ENCODE measurements around the gene ADAM10. TPM values are rescaled to one million over a fixed set of nuclear protein-coding genes. Genes with fewer than 3 reads are reported as not detected.

Gene ADAM10
- total RNA-seq, 1 experiment from 2014 or later = 159 TPM

DNA sequence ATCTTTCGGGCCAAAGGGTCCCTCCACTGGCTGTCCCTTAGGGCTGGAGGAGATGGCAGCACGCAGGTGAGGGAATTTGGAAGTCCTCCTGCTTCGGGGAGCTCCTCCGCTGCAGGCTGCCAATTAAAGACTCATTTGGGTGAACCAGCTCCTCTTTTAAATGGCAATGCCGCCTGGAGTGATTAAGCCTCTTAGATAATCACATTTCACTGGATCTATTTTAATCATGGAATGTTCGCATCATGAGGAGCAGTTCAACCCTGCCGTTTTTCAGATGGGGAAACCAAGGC is 199.8 kb downstream of the ADAM10 start:
- H3K27ac ChIP-seq (ENCODE audit: insufficient read length, low read depth, low read length) = no peak overlapping the region

More for the DNA sequence above, 199.8 kb downstream of the ADAM10 start:
- no peaks in the 10 kb centered on the region for H3K4me1 ChIP-seq (ENCODE audit: insufficient read depth, low read length)
- Mint-ChIP-seq H3K36me3 (ENCODE audit: insufficient read depth in 1 of 3, low read depth in 3 of 3) (no peaks in the 10 kb centered on the region), H3K27ac (no peak overlapping the region; a peak in 1 of 7 replicates), H3K4me3 (no peak overlapping the region), H3K9me3 (no peaks in the 10 kb centered on the region), H3K27me3 (ENCODE audit: low read depth) (peaks cover 10% of the 10 kb centered on the region), H3K4me1 (peaks cover 28 to 39% of the 10 kb centered on the region in 2 experiments)
- TF ChIP-seq, protein P1, sequence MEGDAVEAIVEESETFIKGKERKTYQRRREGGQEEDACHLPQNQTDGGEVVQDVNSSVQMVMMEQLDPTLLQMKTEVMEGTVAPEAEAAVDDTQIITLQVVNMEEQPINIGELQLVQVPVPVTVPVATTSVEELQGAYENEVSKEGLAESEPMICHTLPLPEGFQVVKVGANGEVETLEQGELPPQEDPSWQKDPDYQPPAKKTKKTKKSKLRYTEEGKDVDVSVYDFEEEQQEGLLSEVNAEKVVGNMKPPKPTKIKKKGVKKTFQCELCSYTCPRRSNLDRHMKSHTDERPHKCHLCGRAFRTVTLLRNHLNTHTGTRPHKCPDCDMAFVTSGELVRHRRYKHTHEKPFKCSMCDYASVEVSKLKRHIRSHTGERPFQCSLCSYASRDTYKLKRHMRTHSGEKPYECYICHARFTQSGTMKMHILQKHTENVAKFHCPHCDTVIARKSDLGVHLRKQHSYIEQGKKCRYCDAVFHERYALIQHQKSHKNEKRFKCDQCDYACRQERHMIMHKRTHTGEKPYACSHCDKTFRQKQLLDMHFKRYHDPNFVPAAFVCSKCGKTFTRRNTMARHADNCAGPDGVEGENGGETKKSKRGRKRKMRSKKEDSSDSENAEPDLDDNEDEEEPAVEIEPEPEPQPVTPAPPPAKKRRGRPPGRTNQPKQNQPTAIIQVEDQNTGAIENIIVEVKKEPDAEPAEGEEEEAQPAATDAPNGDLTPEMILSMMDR (conservative IDR thresholded peaks at IDR 0.05) = no peak
- H3K4ac ChIP-seq (ENCODE audit: low read depth, low read length) = no peak overlapping the region
- no peak overlapping the region for H2BK15ac ChIP-seq (ENCODE audit: low read depth, low read length)
- no peak overlapping the region for H3K4me2 ChIP-seq (ENCODE audit: insufficient read depth, insufficient read length, low read length)
- H4K5ac ChIP-seq (ENCODE audit: insufficient read length, low read depth, low read length) = no peak overlapping the region
- no peaks in the 10 kb centered on the region for H3K79me1 ChIP-seq (ENCODE audit: insufficient read depth, low read depth, low read length, poor library complexity, severe bottlenecking)
- no peak overlapping the region for H3K14ac ChIP-seq (ENCODE audit: insufficient read depth, low read length)
- no peak overlapping the region for H3K18ac ChIP-seq (ENCODE audit: insufficient read length, low read depth, low read length)
- no peak overlapping the region for H2BK12ac ChIP-seq (ENCODE audit: insufficient read length, low read depth, low read length)
- H2AK5ac ChIP-seq (ENCODE audit: insufficient read length, low read length) = no peak overlapping the region
- H4K91ac ChIP-seq (ENCODE audit: insufficient read length, low read depth, low read length) = no peak overlapping the region
- H3K9me3 ChIP-seq (ENCODE audit: control insufficient read depth, low read depth, low read length) = no peaks in the 10 kb centered on the region
- H4K8ac ChIP-seq (replicated peaks; ENCODE audit: insufficient read length, low read depth, low read length) = no peak overlapping the region
- no peaks in the 10 kb centered on the region for H3K27me3 ChIP-seq (ENCODE audit: insufficient read depth, low read length)
- no peak overlapping the region for H3K23ac ChIP-seq (ENCODE audit: insufficient read length, low read depth, low read length)
- no CpG with 5 or more reads among the region's 7 CpGs for WGBS (ENCODE audit: extremely low coverage, insufficient read length, low lambda C conversion rate)
- no peak overlapping the region for H3K56ac ChIP-seq (ENCODE audit: insufficient read length, low read depth, low read length)
- H2AFZ ChIP-seq (ENCODE audit: low read length) = no peak overlapping the region
- no peak overlapping the region for H2BK5ac ChIP-seq (ENCODE audit: insufficient read length, low read length)
- no peak for DNase-seq
- H2BK120ac ChIP-seq (ENCODE audit: low read depth, low read length, poor library complexity, severe bottlenecking) = no peak overlapping the region
- no peaks in the 10 kb centered on the region for H3K23me2 ChIP-seq (ENCODE audit: insufficient read length, low read depth, low read length, poor library complexity, severe bottlenecking)
- no peaks in the 10 kb centered on the region for H4K20me1 ChIP-seq (ENCODE audit: control insufficient read depth, insufficient read depth, insufficient read length)
- H3K79me2 ChIP-seq (ENCODE audit: insufficient read depth, low read length) = no peaks in the 10 kb centered on the region
- no peak overlapping the region for H2BK20ac ChIP-seq (ENCODE audit: low read depth, low read length, poor library complexity, severe bottlenecking)
- H3K9ac ChIP-seq (ENCODE audit: extremely low read depth, insufficient read length, low read length) = no peak overlapping the region
- no peak overlapping the region for H3T11ph ChIP-seq (ENCODE audit: low read length)

Measured in H9 (cell line).